Mucosa of descending colon (tissue), 3 donors: Measurements from ENCODE around the gene FHL5. TPM values are rescaled to one million over a fixed set of nuclear protein-coding genes. Genes with fewer than 3 reads are reported as not detected.
A peak's percentile ranks its signal among the peaks of the same experiment; 100 is the strongest.

Source experiments
- ATAC-seq: fragments of 200-7000 bp; cut with Tn5 transposase; one replicate; pipeline ENCODE4 v1.9.1; 2020; ENCODE audit warnings: mild to moderate bottlenecking, moderate library complexity
- DNase-seq, 3 donors: peaks; one replicate each; pipeline ENCODE4 v3.0.0-alpha.2; 2020
- H3K36me3 ChIP-seq: fragments of 200-600 bp; one replicate; pipeline ENCODE4 v1.8.0; 2021; ENCODE audit warnings: low read depth, mild to moderate bottlenecking
- H3K4me1 ChIP-seq: fragments of 200-600 bp; one replicate; pipeline ENCODE4 v1.8.0; 2021; ENCODE audit warnings: low read depth, mild to moderate bottlenecking
- H3K4me3 ChIP-seq: fragments of 200-600 bp; one replicate; pipeline ENCODE4 v1.8.0; 2021; ENCODE audit warnings: mild to moderate bottlenecking
- H3K9me3 ChIP-seq: fragments of 200-600 bp; one replicate; pipeline ENCODE4 v1.8.0; 2021; ENCODE audit warnings: mild to moderate bottlenecking
- CTCF ChIP-seq: fragments of 200-600 bp; IDR thresholded peaks from one replicate; pipeline ENCODE4 v1.8.0; 2022; ENCODE audit warnings: antibody characterized with exemption, mild to moderate bottlenecking
- intact Hi-C, 2 donors: fragments of 100-400 bp; cut with DNase I in 1 of 2; cut with micrococcal nuclease in 1 of 2; formaldehyde crosslinking; loops; one replicate each; pipeline versions ENCODE4 v1.11.0 to v1.11.1; 2022; cut with DNase I, micrococcal nuclease
- long read RNA-seq, 2 donors: library from polyadenylated mRNA; unstranded; transcript quantifications; one replicate each; pipeline ENCODE4 v2.0.0, GENCODE V29; 2019 to 2021
- total RNA-seq, 3 donors: library from RNA; stranded (reverse); fragmentation: NEBNext Ultra II Directional in 2 of 3; extraction: Animal tissue kit (Norgen Biotek cat#: 25700) in 2 of 3; gene quantifications; one replicate each; pipeline versions ENCODE4 v1.2.1 to v1.2.4, GENCODE V29; 2021 to 2023
- donor health status: DM: no; HTN: no; CAD: no; lungs with moderate emphysema.
- donor health status: DM: no; HTN: no; CAD: no.
- donor health status: DM: no; HTN: yes; CAD: no.

The FHL5 gene
- total RNA-seq = 1 to 10 TPM in 2 of 3 donors, under 1 TPM in 1; 0.69 to 7.2 (median 4.2) TPM
- long read RNA-seq, donor 1, partial matches to known transcripts = 3 of 3 reads
- long read RNA-seq, donor 1, other reads (novel, unspliced or antisense) = 0 of 3 reads
- long read RNA-seq, donor 2, partial matches to known transcripts = 6 of 6 reads
- long read RNA-seq, donor 2, other reads (novel, unspliced or antisense) = 0 of 6 reads

- Histone ChIP-seq H3K4me1 (no peaks in the 10 kb centered on the region), H3K4me3 (no peak within 1 kb of the TSS), H3K36me3 (no peaks in the 10 kb centered on the region), H3K9me3 (no peaks in the 10 kb centered on the region)
- no peak for DNase-seq
- TF ChIP-seq CTCF = no peak
- no peak for ATAC-seq
- intact Hi-C loops = no loop called here
Observed at GRCh38 chr6:96562886-96563285, at the start of gene FHL5. Gene FHL5, plus strand, starts transcription at chr6:96563128. Its CDS starts 40,486 bp downstream, at chr6:96603614.

GRCh38 chr6:96520171-96521115 lies 42.5 kb upstream of the FHL5 start:
- peak; percentile 19 for ATAC-seq
- Histone ChIP-seq H3K9me3 (no peaks in the 10 kb centered on the region), H3K4me3 (no peak overlapping the region), H3K36me3 (no peaks in the 10 kb centered on the region), H3K4me1 (peaks cover 21% of the 10 kb centered on the region)
- intact Hi-C loops = loop anchor here in 1 of 2 donors (10.0 kb wide), 1 partner anchor 374 kb away; the partner anchor contains the start of gene NDUFAF4
- peak in 1 of 3 donors; percentile 37 for DNase-seq
- TF ChIP-seq CTCF = no peak

- no peak for TF ChIP-seq CTCF
- intact Hi-C loops = loop anchor here in 1 of 2 donors (10.0 kb wide), 1 partner anchor 374 kb away; the partner anchor contains the start of gene NDUFAF4
- ATAC-seq (peak; percentile 15), DNase-seq (no peak)
- Histone ChIP-seq H3K4me1 (peaks cover 21% of the 10 kb centered on the region), H3K4me3 (peak overlapping the region; percentile 43), H3K9me3 (no peaks in the 10 kb centered on the region), H3K36me3 (no peaks in the 10 kb centered on the region)
Observed at GRCh38 chr6:96521306-96521643, 41.7 kb upstream of the FHL5 start.

- TF ChIP-seq CTCF = peak; percentile 6
- DNase-seq (peak; percentile 95 to 97 (median 95)), ATAC-seq (peak; percentile 99)
- intact Hi-C loops = loop anchor here in 1 of 2 donors (10.0 kb wide), 1 partner anchor 373 kb away; the partner anchor contains the start of gene NDUFAF4
- H3K9me3 ChIP-seq = no peaks in the 10 kb centered on the region
- H3K4me1 ChIP-seq = peaks cover 21% of the 10 kb centered on the region
- H3K36me3 ChIP-seq = no peaks in the 10 kb centered on the region
- peak within 1 kb of the TSS; percentile 43 for H3K4me3 ChIP-seq
Observed at GRCh38 chr6:96521644-96522464, 41.1 kb upstream of the FHL5 start, which contains the start of gene UFL1. Gene UFL1, plus strand, starts transcription at chr6:96521806. Its CDS starts 68 bp downstream, at chr6:96521874.

GRCh38 chr6:96522465-96523009 lies 40.4 kb upstream of the FHL5 start:
- Histone ChIP-seq H3K36me3 (no peaks in the 10 kb centered on the region), H3K4me1 (peaks cover 21% of the 10 kb centered on the region), H3K4me3 (peak overlapping the region; percentile 43), H3K9me3 (no peaks in the 10 kb centered on the region)
- ATAC-seq (peak; percentile 9), DNase-seq (peak in 1 of 3 donors; percentile 34)
- TF ChIP-seq CTCF = no peak
- intact Hi-C loops = loop anchor here in 1 of 2 donors (10.0 kb wide), 1 partner anchor 372 kb away; the partner anchor contains the start of gene NDUFAF4
